H1 (cell line): Measurements from ENCODE around the gene ANKS1B. TPM values are rescaled to one million over a fixed set of nuclear protein-coding genes. Genes with fewer than 3 reads are reported as not detected.

Experiments used
- CTCF ChIA-PET: fragments of 300-600 bp; sonication (Branson Sonifier 250); formaldehyde crosslinking; loops from one replicate; lab custom pipeline; 2021; ENCODE audit not compliant: partially characterized antibody; lab: Charles Lee
- POLR2A ChIA-PET: fragments of 300-600 bp; sonication (Branson Sonifier 250); formaldehyde crosslinking; loops from one replicate; lab custom pipeline; 2021; ENCODE audit warnings: inconsistent platforms; ENCODE audit not compliant: partially characterized antibody; lab: Charles Lee
- DNase-seq, 2 experiments: peaks; one replicate each; pipeline versions ENCODE4 v3.0.0 to v3.0.0-alpha.2; 2010 to 2022; ENCODE audit warnings: low spot score in 2 of 2, low read depth in 1 of 2, mixed read lengths in 1 of 2
- FAIRE-seq: peaks from 2 replicates; lab custom pipeline; 2011; peaks lifted over from hg19 to GRCh38; lab: Jason Lieb, UNC
- H2AFZ ChIP-seq: 2 replicates; pipeline ENCODE4 v1.8.1; 2012; ENCODE audit warnings: low read length, inconsistent platforms
- H2AK5ac ChIP-seq: 2 replicates; pipeline ENCODE4 v1.6.1; 2013; ENCODE audit warnings: low read depth, low read length
- H2BK120ac ChIP-seq: replicated peaks from 2 replicates; pipeline ENCODE3; 2013; ENCODE audit warnings: low read depth, low read length, inconsistent platforms
- H2BK12ac ChIP-seq: 2 replicates; pipeline ENCODE4 v1.6.1; 2013; ENCODE audit warnings: low read depth, low read length
- H2BK15ac ChIP-seq: 2 replicates; pipeline ENCODE4 v1.6.1; 2013; ENCODE audit warnings: low read length
- H2BK20ac ChIP-seq: 2 replicates; pipeline ENCODE4 v1.6.1; 2013; ENCODE audit warnings: low read length
- H2BK5ac ChIP-seq: 2 replicates; pipeline ENCODE4 v1.6.1; 2013; ENCODE audit warnings: low read depth, low read length
- H3K14ac ChIP-seq: 2 replicates; pipeline ENCODE4 v1.6.1; 2013; ENCODE audit warnings: inconsistent platforms; ENCODE audit not compliant: insufficient read length
- H3K18ac ChIP-seq: 2 replicates; pipeline ENCODE4 v1.6.1; 2013; ENCODE audit warnings: low read length; ENCODE audit errors: extremely low read depth
- H3K23ac ChIP-seq: 2 replicates; pipeline ENCODE4 v1.6.1; 2013; ENCODE audit warnings: inconsistent platforms; ENCODE audit not compliant: insufficient read length
- H3K23me2 ChIP-seq: 2 replicates; pipeline ENCODE4 v1.6.1; 2013; ENCODE audit warnings: low read depth, low read length
- H3K27ac ChIP-seq: 2 replicates; pipeline ENCODE4 v1.6.1; 2011; ENCODE audit warnings: low read depth, low read length, inconsistent platforms
- H3K27me3 ChIP-seq, 4 experiments: replicated peaks in 1 of 4; 1 replicate in 1 of 4; 2 replicates in 3 of 4; pipeline versions ENCODE4 v1.6.1 to v1.8.1; 2011 to 2013; ENCODE audit warnings: low read length in 3 of 4, mild to moderate bottlenecking in 3 of 4, inconsistent platforms in 2 of 4, mixed read lengths in 2 of 4, moderate library complexity in 1 of 4; ENCODE audit not compliant: control insufficient read depth in 3 of 4, insufficient read depth in 3 of 4; ENCODE audit errors: extremely low read depth in 1 of 4
- H3K36me3 ChIP-seq, 4 experiments: 2 replicates each; pipeline versions ENCODE4 v1.6.1 to v1.8.1; 2011 to 2013; ENCODE audit warnings: mild to moderate bottlenecking in 4 of 4, low read length in 3 of 4, moderate library complexity in 2 of 4, control low read depth in 1 of 4, inconsistent platforms in 1 of 4; ENCODE audit not compliant: insufficient read depth in 4 of 4, control insufficient read depth in 2 of 4
- H3K4ac ChIP-seq: replicated peaks from 2 replicates; pipeline ENCODE3; 2013; ENCODE audit warnings: low read length, low read depth, mixed read lengths, inconsistent platforms; ENCODE audit not compliant: insufficient read length
- H3K4me1 ChIP-seq, 4 experiments: replicated peaks in 1 of 4; 1 replicate in 1 of 4; 2 replicates in 3 of 4; pipeline versions ENCODE4 v1.6.1 to v1.8.1; 2011 to 2013; ENCODE audit warnings: low read length in 3 of 4, inconsistent platforms in 2 of 4, mixed read lengths in 1 of 4; ENCODE audit not compliant: insufficient read depth in 4 of 4, control insufficient read depth in 3 of 4
- H3K4me2 ChIP-seq, 2 experiments: 2 replicates each; pipeline versions ENCODE4 v1.6.1 to v1.8.1; 2011 to 2013; ENCODE audit warnings: low read depth in 2 of 2, low read length in 2 of 2, control low read depth in 1 of 2, inconsistent platforms in 1 of 2, mild to moderate bottlenecking in 1 of 2; ENCODE audit not compliant: insufficient read depth in 1 of 2
- H3K4me3 ChIP-seq, 4 experiments: fragments of 200-600, 300-600 bp in 1 of 4; sonication (generic), shearing (Covaris generic), sonication (Bioruptor Twin) in 1 of 4; 2 replicates each; pipeline versions ENCODE4 v1.5.1 to v1.8.1; 2011 to 2016; ENCODE audit warnings: low read length in 4 of 4, low read depth in 3 of 4, control low read depth in 2 of 4, inconsistent platforms in 2 of 4, mild to moderate bottlenecking in 2 of 4, mixed read lengths in 1 of 4, moderate library complexity in 1 of 4; ENCODE audit not compliant: insufficient read depth in 2 of 4; ENCODE audit errors: extremely low read depth in 1 of 4
- H3K56ac ChIP-seq: replicated peaks from 2 replicates; pipeline ENCODE3; 2013; ENCODE audit warnings: low read depth, mild to moderate bottlenecking, mixed read lengths, low read length, inconsistent platforms; ENCODE audit not compliant: insufficient read length
- H3K79me1 ChIP-seq: 2 replicates; pipeline ENCODE4 v1.6.1; 2013; ENCODE audit warnings: low read depth, low read length, control low read depth
- H3K79me2 ChIP-seq, 2 experiments: 2 replicates each; pipeline versions ENCODE4 v1.6.1 to v1.8.1; 2012 to 2013; ENCODE audit warnings: low read length in 2 of 2, mild to moderate bottlenecking in 2 of 2, inconsistent platforms in 1 of 2; ENCODE audit not compliant: insufficient read depth in 2 of 2, control insufficient read depth in 1 of 2
- H3K9ac ChIP-seq, 4 experiments: replicated peaks in 1 of 4; 1 replicate in 1 of 4; 2 replicates in 3 of 4; pipeline versions ENCODE4 v1.6.1 to v1.8.1; 2011 to 2013; ENCODE audit warnings: low read depth in 3 of 4, low read length in 3 of 4, control low read depth in 2 of 4, mild to moderate bottlenecking in 2 of 4, moderate library complexity in 2 of 4, inconsistent platforms in 1 of 4; ENCODE audit errors: extremely low read depth in 1 of 4
- H3K9me3 ChIP-seq, 2 experiments: 2 replicates each; pipeline versions ENCODE4 v1.6.1 to v1.8.1; 2012 to 2013; ENCODE audit warnings: mild to moderate bottlenecking in 2 of 2, moderate library complexity in 2 of 2, control low read depth in 1 of 2, inconsistent platforms in 1 of 2, low read depth in 1 of 2, low read length in 1 of 2, mixed read lengths in 1 of 2; ENCODE audit not compliant: insufficient read depth in 2 of 2
- H4K20me1 ChIP-seq, 2 experiments: replicated peaks in 1 of 2; 2 replicates each; pipeline versions ENCODE3 to v1.8.1; 2011 to 2013; ENCODE audit warnings: inconsistent platforms in 2 of 2, low read length in 2 of 2, mild to moderate bottlenecking in 1 of 2; ENCODE audit not compliant: insufficient read depth in 2 of 2, control insufficient read depth in 1 of 2
- H4K5ac ChIP-seq: 2 replicates; pipeline ENCODE4 v1.6.1; 2013; ENCODE audit warnings: low read length, low read depth, mixed read lengths, inconsistent platforms; ENCODE audit not compliant: insufficient read length
- H4K8ac ChIP-seq: 2 replicates; pipeline ENCODE4 v1.8.0; 2013; ENCODE audit warnings: mild to moderate bottlenecking, moderate library complexity, low read length, inconsistent platforms; ENCODE audit not compliant: insufficient read depth; ENCODE audit errors: extremely low read depth
- H4K91ac ChIP-seq: replicated peaks from 2 replicates; pipeline ENCODE3; 2013; ENCODE audit warnings: low read length, mixed read lengths, inconsistent platforms; ENCODE audit not compliant: insufficient read length
- CBX5 ChIP-seq: fragments of 300-800, 300-1000 bp; sonication (generic); IDR thresholded peaks from 2 replicates; pipeline ENCODE4 v1.7.1; 2016; ENCODE audit warnings: antibody characterized with exemption, low read length, low read depth
- CEBPB ChIP-seq: IDR thresholded peaks from 2 replicates; pipeline ENCODE4 v1.6.1; 2012; ENCODE audit warnings: low read depth, low read length
- RFX5 ChIP-seq: IDR thresholded peaks from 2 replicates; pipeline ENCODE4 v1.6.1; 2011; ENCODE audit warnings: low read depth, low read length, improper control_type of control experiment, borderline replicate concordance
- TEAD4 ChIP-seq: IDR thresholded peaks from 2 replicates; pipeline ENCODE4 v1.6.1; 2012; ENCODE audit warnings: low read depth, low read length, inconsistent platforms, mixed read lengths
- WGBS, 2 experiments: shearing (Covaris generic) in 1 of 2; methylation state at CpG; one replicate each; pipeline versions ENCODE4 v1.1.6 to v1.1.7; 2013 to 2015; ENCODE audit warnings: low lambda C conversion rate in 2 of 2, mixed read lengths in 2 of 2, inconsistent platforms in 1 of 2, low coverage in 1 of 2, missing lambda C conversion rate in 1 of 2; ENCODE audit not compliant: insufficient replicate concordance in 2 of 2, insufficient coverage in 1 of 2, insufficient read length in 1 of 2; ENCODE audit errors: extremely low coverage in 1 of 2, missing lambda C conversion rate in 1 of 2; 5-methylcytosine and 5-hydroxymethylcytosine counted together
- polyA plus RNA-seq, 7 experiments: library from polyadenylated mRNA; depleted of rRNA in 3 of 7; stranded (reverse) in 5 of 7; unstranded in 2 of 7; fragments of >200 nt in 5 of 7; fragments of 200-250 nt in 2 of 7; gene quantifications; 1 replicate in 5 of 7; 2 replicates in 1 of 7; 4 replicates in 1 of 7; pipeline versions ENCODE4 v1.2.1 to v1.2.3, GENCODE V29; 2011 to 2013; ENCODE audit warnings: missing spikeins in 2 of 7, mixed read lengths in 2 of 7
- total RNA-seq: library from RNA; stranded (reverse); fragmentation: NEBNext Ultra II Directional; extraction: Animal tissue kit (Norgen Biotek cat#: 25700); gene quantifications from 2 replicates; pipeline ENCODE4 v1.2.1, GENCODE V29; 2021

The ANKS1B gene
- total and polyA plus RNA-seq, 2 of the 8 experiments (the other 6 are each of a cell fraction or from before 2014, with no cell fraction given), result 2.7 to 6.1 TPM

DNA sequence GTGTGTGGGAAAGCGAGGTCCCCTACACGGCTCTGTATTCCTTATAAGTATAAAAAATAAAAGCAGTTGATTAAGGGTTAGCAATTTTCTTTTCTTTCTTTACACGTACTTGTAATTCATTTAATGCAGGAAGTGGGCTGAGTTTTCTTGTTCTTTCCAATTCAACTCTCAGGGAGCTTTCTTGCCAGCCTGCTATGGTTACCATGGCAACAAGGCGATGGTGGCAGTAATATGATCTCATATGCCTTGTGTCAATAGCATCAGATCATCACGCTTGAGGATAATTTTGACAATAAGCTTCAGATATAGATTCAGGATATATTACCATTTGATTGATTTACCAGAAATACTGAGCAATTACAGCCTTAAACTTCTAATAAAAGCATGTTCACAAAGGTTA lies 873.1 kb downstream of the ANKS1B start:
- WGBS, 2 experiments, result 64% methylated on average over 5 of the region's 5 CpGs; no CpG with 5 or more reads in 1 of the 2 experiments
- Histone ChIP-seq H2BK120ac (no peak overlapping the region), H3K9ac (no peak overlapping the region), H3K27me3 (no peaks in the 10 kb centered on the region), H3K27ac (no peak overlapping the region), H2BK20ac (no peak overlapping the region), H3K9me3 (no peaks in the 10 kb centered on the region), H3K36me3 (no peaks in the 10 kb centered on the region), H4K8ac (no peak overlapping the region), H3K4me3 (no peak overlapping the region), H4K20me1 (no peaks in the 10 kb centered on the region), H3K79me1 (no peaks in the 10 kb centered on the region), H3K14ac (no peak overlapping the region), H4K91ac (no peak overlapping the region), H3K79me2 (no peaks in the 10 kb centered on the region), H2BK12ac (no peak overlapping the region), H2AK5ac (no peak overlapping the region), H3K4ac (no peak overlapping the region), H3K23ac (no peak overlapping the region), H3K18ac (no peak overlapping the region), H3K4me2 (no peak overlapping the region), H3K23me2 (no peaks in the 10 kb centered on the region), H2BK5ac (no peak overlapping the region), H3K56ac (no peak overlapping the region), H4K5ac (no peak overlapping the region), H3K4me1 (0 out of 7 replicates have a peak, but pooled peaks cover 0 to 5% (median 0%) of the 10 kb centered on the region in 4 experiments), H2AFZ (no peak overlapping the region), H2BK15ac (no peak overlapping the region)
- CTCF ChIA-PET, result interaction anchor here (0.6 to 0.7 kb wide), 2 partner anchors 64 to 522 kb away, joined by 3 read pairs; no protein-coding TSS in a partner anchor
- no peak for DNase-seq
- POLR2A ChIA-PET, result no interaction called here
- FAIRE-seq, result peak; percentile 45
- TF ChIP-seq TEAD4 (no peak), CEBPB (no peak), RFX5 (peak; percentile 36; the same call in 1 of the 2 replicates), CBX5 (no peak)
